ENCODE results near the gene IFNB1. TPM values are rescaled to one million over a fixed set of nuclear protein-coding genes. Genes with fewer than 3 reads are reported as not detected.
A peak's percentile ranks its signal among the peaks of the same experiment; 100 is the strongest.

IFNB1 gene
- total RNA-seq, 3 donors from 2014 or later = not detected

DNA sequence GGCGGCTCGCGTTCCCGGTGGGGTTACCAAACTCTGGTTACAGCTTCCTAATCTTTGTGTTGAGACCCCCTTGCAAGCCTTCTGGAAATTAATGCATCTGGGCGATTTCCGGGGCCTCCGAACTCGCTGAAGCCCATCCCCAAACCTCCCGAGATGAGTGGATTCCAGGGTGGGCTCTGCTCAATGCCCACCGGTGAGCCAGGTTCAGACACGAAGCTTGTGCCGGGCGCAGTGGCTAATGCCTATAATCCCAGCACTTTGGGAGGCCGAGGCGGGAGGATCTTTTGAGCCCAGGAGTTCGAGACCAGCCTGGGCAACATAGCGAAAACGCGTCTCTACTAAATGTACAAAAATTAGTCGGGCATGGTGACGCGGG lies 45.9 kb downstream of the IFNB1 start:
- no peaks in the 10 kb centered on the region for H3K36me3 ChIP-seq
- peak overlapping the region; percentile 58 to 81 (median 69) for H3K4me3 ChIP-seq
- H3K27ac ChIP-seq = peak overlapping the region; percentile 80
- intact Hi-C loops (cut with DNase I; ENCODE audit: low total_unique reads) = loop anchor here (5.0 kb wide), 1 partner anchor 909 kb away; no protein-coding TSS in a partner anchor
- DNase-seq (ENCODE audit: low spot score in 2 of 2) = no peak
- no peaks in the 10 kb centered on the region for H3K4me1 ChIP-seq
- TF ChIP-seq, protein P1, sequence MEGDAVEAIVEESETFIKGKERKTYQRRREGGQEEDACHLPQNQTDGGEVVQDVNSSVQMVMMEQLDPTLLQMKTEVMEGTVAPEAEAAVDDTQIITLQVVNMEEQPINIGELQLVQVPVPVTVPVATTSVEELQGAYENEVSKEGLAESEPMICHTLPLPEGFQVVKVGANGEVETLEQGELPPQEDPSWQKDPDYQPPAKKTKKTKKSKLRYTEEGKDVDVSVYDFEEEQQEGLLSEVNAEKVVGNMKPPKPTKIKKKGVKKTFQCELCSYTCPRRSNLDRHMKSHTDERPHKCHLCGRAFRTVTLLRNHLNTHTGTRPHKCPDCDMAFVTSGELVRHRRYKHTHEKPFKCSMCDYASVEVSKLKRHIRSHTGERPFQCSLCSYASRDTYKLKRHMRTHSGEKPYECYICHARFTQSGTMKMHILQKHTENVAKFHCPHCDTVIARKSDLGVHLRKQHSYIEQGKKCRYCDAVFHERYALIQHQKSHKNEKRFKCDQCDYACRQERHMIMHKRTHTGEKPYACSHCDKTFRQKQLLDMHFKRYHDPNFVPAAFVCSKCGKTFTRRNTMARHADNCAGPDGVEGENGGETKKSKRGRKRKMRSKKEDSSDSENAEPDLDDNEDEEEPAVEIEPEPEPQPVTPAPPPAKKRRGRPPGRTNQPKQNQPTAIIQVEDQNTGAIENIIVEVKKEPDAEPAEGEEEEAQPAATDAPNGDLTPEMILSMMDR (IDR thresholded peaks at IDR 0.05) = no peak
- no peak for TF ChIP-seq POLR2AphosphoS5 (IDR thresholded peaks at IDR 0.05)
- no peak for TF ChIP-seq POLR2A (IDR thresholded peaks at IDR 0.05)
- H3K27me3 ChIP-seq = no peaks in the 10 kb centered on the region
- H3K9me3 ChIP-seq = no peaks in the 10 kb centered on the region

DNA sequence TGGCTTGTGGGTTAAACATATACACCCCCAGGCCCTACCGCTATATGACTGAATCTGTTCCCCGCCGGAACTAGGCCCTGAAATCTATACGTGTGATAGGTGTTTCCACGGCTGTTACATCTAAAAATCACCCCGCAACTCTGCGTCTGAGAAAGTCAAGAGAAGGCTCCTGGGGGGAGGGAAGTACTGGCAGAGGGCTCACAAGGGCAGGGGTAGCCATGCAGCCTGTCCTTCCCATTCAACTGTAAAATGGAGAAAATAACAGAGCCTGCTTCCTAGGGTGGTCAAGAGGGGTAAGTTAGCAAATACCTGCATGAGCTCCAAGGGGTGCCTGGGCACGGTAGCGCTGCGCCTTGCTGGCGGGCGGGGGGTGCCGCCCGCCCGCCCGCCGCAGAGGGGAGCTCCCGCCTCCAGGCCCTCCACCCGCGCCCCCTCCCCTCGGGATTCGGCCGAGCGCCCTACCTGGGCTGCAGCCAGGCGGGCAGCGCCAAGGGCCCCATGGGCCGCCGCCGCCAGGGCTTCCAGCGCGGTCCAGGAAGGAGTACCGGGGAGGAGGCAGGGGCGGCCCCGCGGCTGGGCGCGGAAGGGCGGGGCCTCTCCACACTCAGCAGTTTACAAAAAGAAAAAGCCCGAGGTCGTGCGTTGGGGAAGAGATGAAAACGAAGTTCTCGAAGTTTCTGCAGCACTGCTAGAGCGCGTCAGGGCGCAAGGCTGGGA lies 46.5 kb downstream of the IFNB1 start, which contains the start of gene HACD4:
HACD4 (minus strand) TSS at position 550 of the 717 bp plus-strand sequence; CDS start at position 500, 50 bp downstream.
- intact Hi-C loops (cut with DNase I; ENCODE audit: low total_unique reads) = loop anchor here (5.0 kb wide), 1 partner anchor 909 kb away; no protein-coding TSS in a partner anchor
- H3K27me3 ChIP-seq = no peaks in the 10 kb centered on the region
- peak within 1 kb of the TSS; percentile 80 for H3K27ac ChIP-seq
- no peaks in the 10 kb centered on the region for H3K9me3 ChIP-seq
- H3K4me1 ChIP-seq = no peaks in the 10 kb centered on the region
- TF ChIP-seq POLR2AphosphoS5 (IDR thresholded peaks at IDR 0.05) = no peak
- TF ChIP-seq POLR2A (IDR thresholded peaks at IDR 0.05) = no peak
- TF ChIP-seq, protein P1 (IDR thresholded peaks at IDR 0.05) = no peak
- H3K4me3 ChIP-seq = peak within 1 kb of the TSS; percentile 58 to 81 (median 69)
- no peaks in the 10 kb centered on the region for H3K36me3 ChIP-seq
- DNase-seq (ENCODE audit: low spot score in 2 of 2) = peak in 1 of 2 donors; percentile 31

DNA sequence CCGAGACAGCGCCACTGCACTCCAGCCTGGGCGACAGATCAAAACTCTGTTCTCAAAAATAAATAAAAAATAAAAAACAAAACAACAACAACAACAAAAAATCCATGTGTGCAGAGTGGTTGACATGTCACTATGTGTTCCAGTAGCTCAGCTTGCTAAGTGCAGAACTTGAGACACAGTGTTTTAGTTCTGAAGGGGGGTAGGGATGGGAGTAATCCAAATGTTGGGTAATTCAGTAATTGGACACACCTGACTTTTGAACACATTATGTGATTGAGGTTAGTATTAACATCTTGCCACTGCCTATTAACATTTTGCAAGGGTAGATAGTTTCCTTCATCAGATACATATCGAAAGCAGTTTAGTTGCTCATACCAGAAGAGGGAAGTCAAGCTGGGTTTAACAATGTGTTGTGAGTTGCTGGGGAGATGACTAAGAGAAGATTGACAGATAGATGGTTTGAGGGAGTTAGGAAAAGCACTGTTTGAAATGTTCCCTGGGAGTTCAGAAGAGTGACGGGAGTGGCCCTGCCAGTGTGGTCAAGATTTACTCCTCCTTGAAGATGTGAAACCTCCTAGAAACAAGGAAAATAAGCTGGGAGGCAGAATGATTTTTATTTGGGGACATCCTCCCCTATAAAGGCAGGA lies 47.2 kb downstream of the IFNB1 start:
- H3K4me1 ChIP-seq = no peaks in the 10 kb centered on the region
- peak overlapping the region; percentile 80 for H3K27ac ChIP-seq
- DNase-seq (ENCODE audit: low spot score in 2 of 2) = no peak
- TF ChIP-seq POLR2AphosphoS5 (IDR thresholded peaks at IDR 0.05) (no peak), POLR2A (IDR thresholded peaks at IDR 0.05) (no peak)
- TF ChIP-seq, protein P1 (IDR thresholded peaks at IDR 0.05) = no peak
- no peaks in the 10 kb centered on the region for H3K27me3 ChIP-seq
- intact Hi-C loops (cut with DNase I; ENCODE audit: low total_unique reads) = loop anchor here (5.0 kb wide), 1 partner anchor 908 kb away; no protein-coding TSS in a partner anchor
- no peaks in the 10 kb centered on the region for H3K36me3 ChIP-seq
- no peaks in the 10 kb centered on the region for H3K9me3 ChIP-seq
- peak overlapping the region; percentile 58 to 81 (median 69) for H3K4me3 ChIP-seq

DNA sequence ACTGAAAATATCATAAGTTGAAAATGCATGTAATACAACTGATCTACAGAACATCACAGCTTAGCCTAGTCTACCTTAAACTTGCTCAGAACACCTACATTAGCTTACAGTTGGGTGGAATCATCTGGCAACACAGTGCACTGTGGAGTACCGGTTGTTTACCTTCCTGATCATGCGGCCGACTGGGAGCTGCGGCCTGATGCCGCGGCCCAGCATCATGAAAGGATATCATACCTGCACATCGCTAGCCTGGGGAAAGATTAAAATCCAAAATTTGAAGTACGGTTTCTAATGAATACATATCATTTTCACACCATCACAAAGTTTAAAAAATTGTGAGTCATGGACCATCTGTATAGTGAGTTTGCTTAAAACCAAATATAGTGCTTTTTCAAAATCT lies 48.1 kb downstream of the IFNB1 start:
- no peaks in the 10 kb centered on the region for H3K4me1 ChIP-seq
- TF ChIP-seq, protein P1 (IDR thresholded peaks at IDR 0.05) = no peak
- TF ChIP-seq POLR2AphosphoS5 (IDR thresholded peaks at IDR 0.05) (no peak), POLR2A (IDR thresholded peaks at IDR 0.05) (no peak)
- intact Hi-C loops (cut with DNase I; ENCODE audit: low total_unique reads) = loop anchor here (5.0 to 10.0 kb wide), 2 partner anchors 907 to 1265 kb away; no protein-coding TSS in a partner anchor

DNA sequence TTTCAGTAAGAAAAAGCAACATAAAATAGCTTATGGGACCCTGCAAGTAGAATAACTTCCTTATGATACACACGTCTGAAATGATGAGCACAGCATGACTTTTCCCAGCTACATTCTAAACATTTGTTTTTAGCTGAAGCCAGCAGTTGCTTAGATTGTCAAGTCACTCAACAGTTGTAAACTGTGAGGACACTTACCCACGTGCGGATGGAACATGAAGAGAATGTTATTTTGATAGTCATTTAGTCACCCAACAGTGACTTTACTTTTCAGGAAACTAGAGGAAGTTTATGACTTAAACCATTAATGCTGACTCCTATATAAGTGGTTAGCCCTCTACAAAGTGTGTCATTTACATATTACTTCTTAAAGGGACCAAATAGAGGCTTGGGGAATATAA lies 49.3 kb downstream of the IFNB1 start:
- H3K27me3 ChIP-seq = no peaks in the 10 kb centered on the region
- TF ChIP-seq, protein P1 (IDR thresholded peaks at IDR 0.05) = no peak
- no peak for TF ChIP-seq POLR2AphosphoS5 (IDR thresholded peaks at IDR 0.05)
- TF ChIP-seq POLR2A (IDR thresholded peaks at IDR 0.05) = no peak
- no peak overlapping the region for H3K27ac ChIP-seq
- no peaks in the 10 kb centered on the region for H3K9me3 ChIP-seq
- intact Hi-C loops (cut with DNase I; ENCODE audit: low total_unique reads) = loop anchor here (10.0 kb wide), 1 partner anchor 1264 kb away; no protein-coding TSS in a partner anchor
- no peaks in the 10 kb centered on the region for H3K4me1 ChIP-seq
- no peak overlapping the region for H3K4me3 ChIP-seq
- no peaks in the 10 kb centered on the region for H3K36me3 ChIP-seq
- DNase-seq (ENCODE audit: low spot score in 2 of 2) = no peak

More for the DNA sequence above, 48.1 kb downstream of the IFNB1 start:
- no peak for DNase-seq (ENCODE audit: low spot score in 2 of 2)
- Histone ChIP-seq H3K4me3 (no peak overlapping the region), H3K27me3 (no peaks in the 10 kb centered on the region), H3K9me3 (no peaks in the 10 kb centered on the region), H3K27ac (no peak overlapping the region), H3K36me3 (no peaks in the 10 kb centered on the region)
